ENCODE data around the gene CHRNE.

CHRNE gene

GRCh38 chr17:4899341-4900230 is 3.3 kb downstream of the CHRNE start, which contains the start of gene C17orf107:
TSS of gene C17orf107 (plus strand) at chr17:4899536. CDS start at chr17:4899763, 227 bp downstream.
- H3K27me3 ChIP-seq (ENCODE audit: insufficient read depth, low read depth), result no peaks in the 10 kb centered on the region
- H3K4me3 ChIP-seq (IDR thresholded peaks at IDR 0.05; ENCODE audit: insufficient read depth, low read depth, low read length), result no peak within 1 kb of the TSS
- H3K27ac ChIP-seq, result no peak within 1 kb of the TSS
- H3K36me3 ChIP-seq (ENCODE audit: insufficient read depth), result no peaks in the 10 kb centered on the region
- peaks cover 4% of the 10 kb centered on the region for H3K4me1 ChIP-seq (ENCODE audit: low read depth, poor library complexity, severe bottlenecking)
- no peak within 1 kb of the TSS for H2AFZ ChIP-seq (ENCODE audit: low read depth)
- no peak within 1 kb of the TSS for H3K9ac ChIP-seq
- no peak within 1 kb of the TSS for H3K4me2 ChIP-seq
- H4K20me1 ChIP-seq (ENCODE audit: insufficient read depth), result no peaks in the 10 kb centered on the region
- H3K79me2 ChIP-seq (ENCODE audit: insufficient read depth, low read depth), result no peaks in the 10 kb centered on the region
- TF ChIP-seq CTCF (conservative IDR thresholded peaks at IDR 0.05; ENCODE audit: low read depth, low read length), result no peak

GRCh38 chr17:4898927-4899326 is 4.0 kb downstream of the CHRNE start:
- Histone ChIP-seq H3K27ac (no peak overlapping the region), H3K4me3 (IDR thresholded peaks at IDR 0.05; ENCODE audit: insufficient read depth, low read depth, low read length) (no peak overlapping the region), H3K36me3 (ENCODE audit: insufficient read depth) (no peaks in the 10 kb centered on the region), H3K4me2 (no peak overlapping the region), H3K27me3 (ENCODE audit: insufficient read depth, low read depth) (no peaks in the 10 kb centered on the region), H3K4me1 (ENCODE audit: low read depth, poor library complexity, severe bottlenecking) (peaks cover 4% of the 10 kb centered on the region), H4K20me1 (ENCODE audit: insufficient read depth) (no peaks in the 10 kb centered on the region), H3K79me2 (ENCODE audit: insufficient read depth, low read depth) (no peaks in the 10 kb centered on the region), H3K9ac (no peak overlapping the region), H2AFZ (ENCODE audit: low read depth) (no peak overlapping the region)
- TF ChIP-seq CTCF (conservative IDR thresholded peaks at IDR 0.05; ENCODE audit: low read depth, low read length), result no peak

GRCh38 chr17:4898351-4898750 is 4.5 kb downstream of the CHRNE start:
- Histone ChIP-seq H4K20me1 (ENCODE audit: insufficient read depth) (no peaks in the 10 kb centered on the region), H3K4me1 (ENCODE audit: low read depth, poor library complexity, severe bottlenecking) (peaks cover 4% of the 10 kb centered on the region), H3K27ac (no peak overlapping the region), H3K4me2 (no peak overlapping the region), H3K79me2 (ENCODE audit: insufficient read depth, low read depth) (no peaks in the 10 kb centered on the region), H2AFZ (ENCODE audit: low read depth) (no peak overlapping the region), H3K4me3 (IDR thresholded peaks at IDR 0.05; ENCODE audit: insufficient read depth, low read depth, low read length) (no peak overlapping the region), H3K27me3 (ENCODE audit: insufficient read depth, low read depth) (no peaks in the 10 kb centered on the region), H3K9ac (no peak overlapping the region), H3K36me3 (ENCODE audit: insufficient read depth) (no peaks in the 10 kb centered on the region)
- no peak for TF ChIP-seq CTCF (conservative IDR thresholded peaks at IDR 0.05; ENCODE audit: low read depth, low read length)

GRCh38 chr17:4897785-4898184 is 5.1 kb downstream of the CHRNE start:
- Histone ChIP-seq H3K27ac (no peak overlapping the region), H3K4me1 (ENCODE audit: low read depth, poor library complexity, severe bottlenecking) (peaks cover under 1% of the 10 kb centered on the region), H3K4me2 (no peak overlapping the region), H3K9ac (no peak overlapping the region), H4K20me1 (ENCODE audit: insufficient read depth) (no peaks in the 10 kb centered on the region), H3K79me2 (ENCODE audit: insufficient read depth, low read depth) (no peaks in the 10 kb centered on the region), H3K36me3 (ENCODE audit: insufficient read depth) (no peaks in the 10 kb centered on the region), H3K4me3 (IDR thresholded peaks at IDR 0.05; ENCODE audit: insufficient read depth, low read depth, low read length) (no peak overlapping the region), H2AFZ (ENCODE audit: low read depth) (no peak overlapping the region), H3K27me3 (ENCODE audit: insufficient read depth, low read depth) (no peaks in the 10 kb centered on the region)
- TF ChIP-seq CTCF (conservative IDR thresholded peaks at IDR 0.05; ENCODE audit: low read depth, low read length), result no peak
